ENCODE results near the gene TUSC2.

TUSC2 gene

DNA sequence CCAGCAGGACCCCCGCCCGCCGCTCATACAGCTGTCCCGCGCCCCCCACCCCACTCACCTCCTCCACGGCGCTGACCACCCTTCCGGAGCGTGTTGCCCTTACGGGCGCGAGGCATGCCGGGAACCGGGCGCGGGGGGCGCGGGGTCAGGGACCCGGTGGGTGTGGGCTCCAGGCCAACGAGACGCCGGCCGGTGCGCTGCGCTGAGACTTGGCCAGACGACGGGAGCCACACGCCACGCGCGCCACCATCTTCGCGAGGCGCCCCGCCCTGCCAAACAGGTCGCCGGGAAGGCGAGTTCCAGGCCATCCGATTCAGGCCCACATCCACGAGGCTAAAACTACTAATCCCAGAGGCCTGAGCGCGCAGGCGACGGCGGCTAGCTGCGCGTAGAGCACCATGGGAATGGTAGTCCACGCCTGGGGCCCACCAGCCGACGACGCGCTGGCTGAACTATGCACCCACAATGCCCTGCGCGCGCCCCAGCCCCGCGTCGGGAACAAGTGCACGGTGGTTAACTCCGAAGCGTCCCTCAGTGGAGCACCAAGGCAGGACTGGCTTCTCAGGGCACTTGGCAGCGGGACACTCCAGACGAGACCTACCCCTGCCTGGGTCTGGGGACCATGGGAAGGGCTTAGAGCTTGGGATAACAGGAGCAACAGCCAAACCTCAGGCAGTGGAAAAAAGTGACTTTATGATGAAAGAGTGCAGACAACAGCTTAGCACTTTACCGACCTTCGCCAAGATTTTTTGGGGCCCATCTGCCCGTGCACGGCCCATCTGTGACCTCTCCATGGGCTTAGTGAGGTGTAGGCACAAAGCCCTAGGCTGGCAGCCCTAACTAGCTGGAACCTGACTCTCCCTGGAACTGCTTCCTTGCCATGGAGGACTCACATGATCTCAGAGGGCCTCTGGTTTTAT lies 35.6 kb downstream of the TUSC2 start, which contains the start of gene IFRD2 (continued):
- TF ChIP-seq ZNF768 (tag by site-specific recombination; IDR thresholded peaks at IDR 0.05) (no peak), ZNF433 (tag by site-specific recombination; IDR thresholded peaks at IDR 0.05; ENCODE audit: low read depth) (no peak), ZBTB1 (tag by site-specific recombination; IDR thresholded peaks at IDR 0.05) (no peak), ZNF280D (tag by site-specific recombination; IDR thresholded peaks at IDR 0.05) (no peak), ZBTB17 (tag by site-specific recombination; IDR thresholded peaks at IDR 0.05) (peak; percentile 90), ZNF214 (tag by site-specific recombination; IDR thresholded peaks at IDR 0.05; ENCODE audit: borderline replicate concordance) (no peak), MYNN (tag by site-specific recombination; IDR thresholded peaks at IDR 0.05; ENCODE audit: borderline replicate concordance) (no peak), IKZF3 (tag by site-specific recombination; IDR thresholded peaks at IDR 0.05) (no peak), ZNF571 (tag by site-specific recombination; IDR thresholded peaks at IDR 0.05) (no peak), ZNF174 (tag by site-specific recombination; IDR thresholded peaks at IDR 0.05) (no peak), ZNF707 (tag by site-specific recombination; IDR thresholded peaks at IDR 0.05) (no peak), ZNF473 (tag by site-specific recombination; IDR thresholded peaks at IDR 0.05) (no peak), ZNF37A (tag by site-specific recombination; IDR thresholded peaks at IDR 0.05) (no peak), ZNF654 (tag by site-specific recombination; IDR thresholded peaks at IDR 0.05; ENCODE audit: low read depth) (no peak), ZXDB (tag by site-specific recombination; IDR thresholded peaks at IDR 0.05) (peak; percentile 72), ZNF692 (tag by site-specific recombination; IDR thresholded peaks at IDR 0.05) (peak; percentile 98)
- TF ChIP-seq, protein P1, sequence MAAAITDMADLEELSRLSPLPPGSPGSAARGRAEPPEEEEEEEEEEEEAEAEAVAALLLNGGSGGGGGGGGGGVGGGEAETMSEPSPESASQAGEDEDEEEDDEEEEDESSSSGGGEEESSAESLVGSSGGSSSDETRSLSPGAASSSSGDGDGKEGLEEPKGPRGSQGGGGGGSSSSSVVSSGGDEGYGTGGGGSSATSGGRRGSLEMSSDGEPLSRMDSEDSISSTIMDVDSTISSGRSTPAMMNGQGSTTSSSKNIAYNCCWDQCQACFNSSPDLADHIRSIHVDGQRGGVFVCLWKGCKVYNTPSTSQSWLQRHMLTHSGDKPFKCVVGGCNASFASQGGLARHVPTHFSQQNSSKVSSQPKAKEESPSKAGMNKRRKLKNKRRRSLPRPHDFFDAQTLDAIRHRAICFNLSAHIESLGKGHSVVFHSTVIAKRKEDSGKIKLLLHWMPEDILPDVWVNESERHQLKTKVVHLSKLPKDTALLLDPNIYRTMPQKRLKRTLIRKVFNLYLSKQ (tag by site-specific recombination; IDR thresholded peaks at IDR 0.05; ENCODE audit: borderline replicate concordance), result no peak
- TF ChIP-seq, protein P2, sequence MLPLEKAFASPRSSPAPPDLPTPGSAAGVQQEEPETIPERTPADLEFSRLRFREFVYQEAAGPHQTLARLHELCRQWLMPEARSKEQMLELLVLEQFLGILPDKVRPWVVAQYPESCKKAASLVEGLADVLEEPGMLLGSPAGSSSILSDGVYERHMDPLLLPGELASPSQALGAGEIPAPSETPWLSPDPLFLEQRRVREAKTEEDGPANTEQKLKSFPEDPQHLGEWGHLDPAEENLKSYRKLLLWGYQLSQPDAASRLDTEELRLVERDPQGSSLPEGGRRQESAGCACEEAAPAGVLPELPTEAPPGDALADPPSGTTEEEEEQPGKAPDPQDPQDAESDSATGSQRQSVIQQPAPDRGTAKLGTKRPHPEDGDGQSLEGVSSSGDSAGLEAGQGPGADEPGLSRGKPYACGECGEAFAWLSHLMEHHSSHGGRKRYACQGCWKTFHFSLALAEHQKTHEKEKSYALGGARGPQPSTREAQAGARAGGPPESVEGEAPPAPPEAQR (tag by site-specific recombination; IDR thresholded peaks at IDR 0.05), result no peak

DNA sequence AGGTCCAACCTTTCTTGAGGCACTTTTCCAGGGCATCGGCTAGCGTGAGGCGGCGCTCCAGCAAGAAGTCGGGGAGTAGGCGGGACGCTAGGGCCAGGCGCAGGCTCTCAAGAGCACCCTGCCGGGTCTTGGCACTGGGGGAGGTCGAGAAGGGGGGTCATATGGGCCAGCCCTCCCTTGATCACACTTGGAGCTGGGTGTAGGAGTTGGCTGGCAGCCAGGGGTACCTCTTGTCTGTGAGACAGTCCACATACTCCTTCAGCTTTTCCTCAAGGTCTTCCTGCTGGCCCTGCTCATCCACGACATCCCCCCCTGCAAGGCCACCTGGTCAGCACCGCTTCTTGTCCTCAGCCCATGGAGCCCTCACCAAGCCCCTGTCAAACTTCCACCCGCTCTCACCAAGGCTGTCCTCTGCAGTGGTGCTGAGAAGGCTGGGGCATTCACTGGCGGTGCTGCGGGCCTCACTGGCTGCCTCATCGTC lies 37.8 kb downstream of the TUSC2 start:
- H3K36me3 ChIP-seq (ENCODE audit: control insufficient read depth in 2 of 2, insufficient read depth in 1 of 2, low read length in 2 of 2), result peaks cover 0 to 46% of the 10 kb centered on the region in 2 experiments; a peak in 1 of 3 replicates
- ChIA-PET POLR2A (interaction anchor here (0.6 to 1.2 kb wide), 2 partner anchors 16 to 47 kb away, joined by 5 read pairs; no protein-coding TSS in a partner anchor), CTCF (interaction anchor here (0.6 kb wide), 1 partner anchor 488 kb away, joined by 3 read pairs; no protein-coding TSS in a partner anchor)
- no peaks in the 10 kb centered on the region for H3K4me1 ChIP-seq (ENCODE audit: control insufficient read depth, insufficient read depth, low read length)
- no peak overlapping the region for H3K27ac ChIP-seq (ENCODE audit: extremely low read depth, low read depth, low read length)
- no peaks in the 10 kb centered on the region for H3K9me3 ChIP-seq (ENCODE audit: control insufficient read depth, insufficient read depth, low read depth, low read length)
- H3K4me3 ChIP-seq (ENCODE audit: low read depth, low read length), result no peak overlapping the region
- TF ChIP-seq EGR2 (tag by site-specific recombination; IDR thresholded peaks at IDR 0.05; ENCODE audit: low read depth) (peak; percentile 31; the same call in 1 of the 2 replicates), GLIS1 (tag by site-specific recombination; IDR thresholded peaks at IDR 0.05) (0 out of 2 replicates have a peak, but pooled peaks have one; percentile 14), ZNF571 (tag by site-specific recombination; IDR thresholded peaks at IDR 0.05) (no peak), GLI2 (tag by site-specific recombination; IDR thresholded peaks at IDR 0.05; ENCODE audit: borderline replicate concordance, low read depth) (no peak), ZFP3 (tag by site-specific recombination; IDR thresholded peaks at IDR 0.05; ENCODE audit: low read depth) (no peak), ZNF529 (tag by site-specific recombination; IDR thresholded peaks at IDR 0.05; ENCODE audit: insufficient replicate concordance) (no peak)
- TF ChIP-seq, protein P3, sequence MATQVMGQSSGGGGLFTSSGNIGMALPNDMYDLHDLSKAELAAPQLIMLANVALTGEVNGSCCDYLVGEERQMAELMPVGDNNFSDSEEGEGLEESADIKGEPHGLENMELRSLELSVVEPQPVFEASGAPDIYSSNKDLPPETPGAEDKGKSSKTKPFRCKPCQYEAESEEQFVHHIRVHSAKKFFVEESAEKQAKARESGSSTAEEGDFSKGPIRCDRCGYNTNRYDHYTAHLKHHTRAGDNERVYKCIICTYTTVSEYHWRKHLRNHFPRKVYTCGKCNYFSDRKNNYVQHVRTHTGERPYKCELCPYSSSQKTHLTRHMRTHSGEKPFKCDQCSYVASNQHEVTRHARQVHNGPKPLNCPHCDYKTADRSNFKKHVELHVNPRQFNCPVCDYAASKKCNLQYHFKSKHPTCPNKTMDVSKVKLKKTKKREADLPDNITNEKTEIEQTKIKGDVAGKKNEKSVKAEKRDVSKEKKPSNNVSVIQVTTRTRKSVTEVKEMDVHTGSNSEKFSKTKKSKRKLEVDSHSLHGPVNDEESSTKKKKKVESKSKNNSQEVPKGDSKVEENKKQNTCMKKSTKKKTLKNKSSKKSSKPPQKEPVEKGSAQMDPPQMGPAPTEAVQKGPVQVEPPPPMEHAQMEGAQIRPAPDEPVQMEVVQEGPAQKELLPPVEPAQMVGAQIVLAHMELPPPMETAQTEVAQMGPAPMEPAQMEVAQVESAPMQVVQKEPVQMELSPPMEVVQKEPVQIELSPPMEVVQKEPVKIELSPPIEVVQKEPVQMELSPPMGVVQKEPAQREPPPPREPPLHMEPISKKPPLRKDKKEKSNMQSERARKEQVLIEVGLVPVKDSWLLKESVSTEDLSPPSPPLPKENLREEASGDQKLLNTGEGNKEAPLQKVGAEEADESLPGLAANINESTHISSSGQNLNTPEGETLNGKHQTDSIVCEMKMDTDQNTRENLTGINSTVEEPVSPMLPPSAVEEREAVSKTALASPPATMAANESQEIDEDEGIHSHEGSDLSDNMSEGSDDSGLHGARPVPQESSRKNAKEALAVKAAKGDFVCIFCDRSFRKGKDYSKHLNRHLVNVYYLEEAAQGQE (tag by site-specific recombination; IDR thresholded peaks at IDR 0.05), result 0 out of 2 replicates have a peak, but pooled peaks have one; percentile 25
